ENCODE data around the gene ADAMTS2. TPM values are rescaled to one million over a fixed set of nuclear protein-coding genes. Genes with fewer than 3 reads are reported as not detected.
"Not testable (repeated sequence)": the region's sequence is repeated elsewhere in the genome, so short reads cannot be mapped to it uniquely, and the experiment has no call there.

The ADAMTS2 gene
- total RNA-seq, 1 donor from 2014 or later = 49.3 TPM

DNA sequence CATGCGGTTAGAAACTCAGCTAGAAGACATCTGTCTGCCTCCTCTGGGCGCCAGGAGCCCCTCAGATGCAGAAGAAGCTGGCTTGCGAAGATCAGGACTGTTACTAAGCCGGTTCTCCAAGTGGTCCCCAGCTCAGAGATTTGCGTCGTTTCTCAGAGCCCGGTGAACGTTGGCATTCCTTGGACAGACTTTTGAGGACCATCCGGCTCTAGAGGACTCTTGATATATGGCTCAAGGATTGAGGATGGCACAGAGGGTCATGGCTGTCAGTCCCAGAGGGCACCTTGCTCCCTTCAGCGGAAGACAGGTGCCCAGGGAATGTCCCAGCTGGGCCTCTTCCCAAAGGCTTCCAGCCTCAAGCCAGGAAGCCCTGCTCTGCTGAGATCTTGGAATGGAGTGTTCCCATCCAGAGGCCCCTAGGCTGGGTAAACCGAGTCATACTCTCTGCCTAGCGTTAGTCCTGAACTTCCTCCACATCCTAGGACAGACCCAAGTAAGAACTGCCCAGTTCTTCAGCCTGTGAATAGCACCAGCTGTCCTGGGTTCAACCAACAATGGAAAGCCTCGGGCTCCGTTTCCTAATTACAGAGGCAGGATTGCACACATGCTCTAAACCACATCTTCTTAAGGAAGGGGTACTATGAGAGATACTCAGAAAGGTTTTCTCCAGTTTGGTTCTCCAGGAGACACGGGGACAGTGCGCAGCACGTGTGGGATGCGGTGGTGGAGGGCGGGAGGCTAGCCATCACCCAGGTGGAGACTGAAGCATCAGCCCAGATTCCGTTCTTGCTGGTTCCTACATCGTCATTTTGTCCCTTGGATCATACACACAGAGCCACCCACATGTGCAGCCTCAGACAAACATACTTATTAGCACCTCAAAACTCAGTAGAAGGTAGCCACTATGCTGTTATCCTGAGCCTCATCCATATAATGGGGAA lies 233.7 kb downstream of the ADAMTS2 start:
- no peak for DNase-seq

DNA sequence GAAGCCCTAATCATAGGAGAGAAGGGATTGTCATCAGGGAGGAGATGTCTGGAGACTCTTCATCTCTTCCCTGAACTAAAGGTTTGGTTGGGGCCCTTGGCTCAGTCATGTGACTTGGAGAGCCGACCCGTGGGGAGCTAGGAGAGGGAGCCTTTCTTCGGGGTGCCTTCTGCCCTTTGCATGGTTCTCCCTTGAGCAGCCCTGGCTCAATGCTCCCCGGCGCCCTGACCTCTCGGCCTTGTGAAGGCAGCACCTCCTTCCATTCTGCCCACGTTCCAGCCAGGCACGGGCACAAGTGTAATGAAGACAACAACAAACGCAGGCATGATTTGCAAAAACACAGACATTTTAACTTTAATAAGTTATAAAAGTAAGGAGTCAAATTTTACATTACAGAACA lies 234.7 kb downstream of the ADAMTS2 start:
- no peak for DNase-seq

DNA sequence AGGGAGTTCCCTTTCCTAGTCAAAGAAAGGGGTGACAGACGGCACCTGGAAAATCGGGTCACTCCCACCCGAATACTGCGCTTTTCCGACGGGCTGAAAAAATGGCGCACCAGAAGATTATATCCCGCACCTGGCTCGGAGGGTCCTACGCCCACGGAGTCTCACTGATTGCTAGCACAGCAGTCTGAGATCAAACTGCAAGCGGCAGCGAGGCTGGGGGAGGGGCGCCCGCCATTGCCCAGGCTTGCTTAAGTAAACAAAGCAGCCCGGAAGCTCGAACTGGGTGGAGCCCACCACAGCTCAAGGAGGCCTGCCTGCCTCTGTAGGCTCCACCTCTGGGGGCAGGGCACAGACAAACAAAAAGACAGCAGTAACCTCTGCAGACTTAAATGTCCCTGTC lies 244.0 kb downstream of the ADAMTS2 start:
- DNase-seq = not testable (repeated sequence)

DNA sequence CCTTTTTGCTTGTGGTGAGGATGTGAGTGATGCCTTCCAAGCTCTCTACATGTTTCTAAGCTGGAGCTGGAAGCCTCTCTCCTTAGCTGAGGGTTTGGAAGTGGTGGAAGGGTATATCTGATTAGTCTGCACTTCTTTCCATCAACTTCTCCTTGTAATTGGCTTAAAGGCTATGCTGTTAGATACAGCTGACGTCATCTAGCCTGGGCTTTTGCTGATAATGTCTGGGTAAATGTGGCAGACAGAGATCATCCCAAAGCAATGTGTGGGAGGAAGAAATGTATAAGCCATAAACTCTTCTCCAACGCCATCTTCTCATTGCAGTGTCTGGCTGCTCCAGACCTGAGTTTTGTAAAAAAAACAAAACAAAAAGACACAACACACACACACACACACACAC lies 255.8 kb downstream of the ADAMTS2 start:
- no peak for DNase-seq

DNA sequence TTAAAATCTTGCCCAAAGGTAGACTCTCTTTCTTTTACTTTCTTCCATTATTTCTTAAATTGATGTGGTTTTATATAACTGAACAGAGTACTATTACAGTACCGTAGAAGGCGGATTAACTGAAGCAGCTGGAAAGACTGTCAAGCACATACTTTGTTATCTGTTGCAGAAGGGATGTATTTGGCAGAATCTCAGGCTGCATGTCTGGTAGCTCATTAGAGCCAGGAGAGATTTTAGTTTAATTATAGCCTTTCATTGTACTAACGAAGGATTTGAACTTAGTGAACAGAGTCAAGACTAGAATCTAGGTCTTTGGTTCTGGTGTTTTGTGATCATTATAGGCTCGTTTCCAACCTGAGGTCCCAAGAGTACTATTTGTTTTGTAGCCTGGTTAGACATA lies 264.5 kb downstream of the ADAMTS2 start:
- no peak for DNase-seq

DNA sequence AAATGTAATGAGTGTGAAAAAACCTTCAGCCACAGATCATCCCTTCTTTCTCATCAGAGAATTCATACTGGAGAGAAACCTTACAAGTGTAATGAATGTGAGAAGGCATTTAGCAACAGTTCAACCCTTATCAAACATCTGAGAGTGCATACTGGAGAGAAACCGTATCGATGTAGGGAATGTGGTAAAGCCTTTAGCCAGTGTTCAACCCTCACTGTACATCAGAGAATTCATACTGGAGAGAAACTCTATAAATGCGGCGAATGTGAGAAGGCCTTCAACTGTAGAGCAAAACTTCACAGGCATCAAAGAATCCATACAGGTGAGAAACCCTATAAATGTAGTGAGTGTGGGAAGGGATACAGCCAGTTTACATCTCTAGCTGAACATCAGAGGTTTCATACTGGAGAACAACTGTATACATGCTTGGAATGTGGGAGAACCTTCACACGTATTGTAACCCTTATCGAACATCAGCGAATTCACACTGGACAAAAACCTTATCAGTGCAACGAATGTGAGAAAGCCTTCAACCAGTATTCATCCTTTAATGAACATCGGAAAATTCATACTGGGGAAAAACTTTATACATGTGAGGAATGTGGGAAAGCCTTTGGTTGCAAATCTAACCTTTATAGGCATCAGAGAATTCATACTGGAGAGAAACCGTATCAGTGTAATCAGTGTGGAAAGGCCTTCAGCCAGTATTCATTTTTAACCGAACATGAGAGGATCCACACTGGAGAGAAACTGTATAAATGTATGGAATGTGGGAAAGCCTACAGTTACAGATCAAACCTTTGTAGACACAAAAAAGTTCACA lies 265.9 kb downstream of the ADAMTS2 start:
- no peak for DNase-seq

DNA sequence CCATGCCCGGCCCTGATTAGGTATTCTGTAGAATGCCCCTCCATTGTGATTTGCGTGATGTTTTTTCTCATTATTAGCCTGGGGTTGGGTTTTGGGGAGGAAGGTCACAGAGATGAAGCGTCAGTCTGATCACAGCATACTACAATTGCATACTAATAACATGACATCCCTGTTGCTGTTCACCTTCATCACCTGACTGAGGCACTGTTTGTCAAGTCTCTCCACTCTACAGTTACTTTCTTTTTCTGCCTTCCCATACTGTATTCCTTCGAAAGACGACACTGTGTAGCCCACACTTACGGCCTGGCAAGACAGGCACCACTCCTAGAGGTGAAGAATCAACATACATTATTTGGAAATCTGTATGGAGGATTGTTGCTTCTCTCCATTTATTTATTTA lies 279.6 kb downstream of the ADAMTS2 start:
- no peak for DNase-seq

DNA sequence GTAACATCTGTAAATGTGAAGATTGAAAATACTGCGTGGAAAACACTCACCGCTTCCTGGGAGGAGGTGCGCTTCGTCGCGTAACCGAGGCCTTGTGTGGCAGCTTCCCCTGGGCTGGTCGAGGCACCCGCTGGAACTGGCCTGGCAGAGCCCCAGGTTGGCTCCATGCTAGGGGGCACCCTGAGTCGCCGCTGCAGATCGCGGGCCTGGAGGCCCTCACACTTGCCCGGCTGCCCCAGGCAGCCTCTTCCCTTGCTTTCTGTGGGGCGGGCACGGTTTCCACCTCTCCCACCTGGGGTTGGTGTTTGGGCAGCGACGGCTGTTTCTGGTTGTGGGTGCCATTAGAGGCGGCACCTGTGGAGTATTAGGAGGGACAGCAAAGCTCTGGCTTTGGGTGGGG lies 284.2 kb downstream of the ADAMTS2 start:
- no peak for DNase-seq

Small RNA genes within 50 kb of the gene (small RNA-seq; reads per million reads assigned to genes)
- not detected for gene AC109479.2 (ENCODE audit: low replicate concordance)

Other genes with a start within 250 kb of the ADAMTS2 start
- 47.9 TPM for gene RUFY1, start 205.1 kb upstream of the ADAMTS2 start, total RNA-seq

Measured in skin of body (tissue), 3 donors.